ENCODE measurements around the gene PWP1. TPM values are rescaled to one million over a fixed set of nuclear protein-coding genes. Genes with fewer than 3 reads are reported as not detected.

Gene PWP1
- polyA plus RNA-seq, 1 donor (not counting 4 experiments of a cell fraction or from before 2014, with no cell fraction given), result 137 TPM

- no peak for FAIRE-seq
- Histone ChIP-seq H3K36me3 (ENCODE audit: control insufficient read depth in 2 of 2, extremely low read depth in 1 of 2, insufficient read depth in 2 of 2, low read length in 2 of 2) (no peaks in the 10 kb centered on the region), H3K27me3 (ENCODE audit: control insufficient read depth, extremely low read depth, insufficient read depth, low read length) (no peaks in the 10 kb centered on the region), H3K4me1 (ENCODE audit: control insufficient read depth, extremely low read depth, insufficient read depth, low read length) (no peaks in the 10 kb centered on the region), H3K4me3 (ENCODE audit: control insufficient read depth in 2 of 3, extremely low read depth in 1 of 3, insufficient read depth in 2 of 3, low read depth in 1 of 3, low read length in 3 of 3) (no peak overlapping the region), H3K27ac (ENCODE audit: control insufficient read depth, insufficient read depth, low read length) (no peak overlapping the region), H3K9ac (ENCODE audit: control insufficient read depth, extremely low read depth, insufficient read depth, low read length) (no peak overlapping the region), H4K20me1 (ENCODE audit: control insufficient read depth, extremely low read depth, insufficient read depth, low read length) (no peaks in the 10 kb centered on the region), H2AFZ (ENCODE audit: control insufficient read depth, low read length) (no peak overlapping the region), H3K79me2 (ENCODE audit: control insufficient read depth, insufficient read depth, low read length) (no peaks in the 10 kb centered on the region), H3K9me1 (ENCODE audit: control insufficient read depth, extremely low read depth, insufficient read depth, low read length) (no peaks in the 10 kb centered on the region), H3K4me2 (ENCODE audit: control insufficient read depth, extremely low read depth, insufficient read depth, low read depth, low read length) (no peak overlapping the region), H3K9me3 (ENCODE audit: control insufficient read depth, low read depth, low read length) (no peaks in the 10 kb centered on the region)
- no peak for DNase-seq (ENCODE audit: low read depth, low spot score)
- no peak for TF ChIP-seq EZH2 (IDR thresholded peaks at IDR 0.05; ENCODE audit: low read length)
- no peak for TF ChIP-seq CTCF (optimal IDR thresholded peaks at IDR 0.05 in 1 of 3, IDR thresholded peaks at IDR 0.05 in 1 of 3, conservative IDR thresholded peaks at IDR 0.05 in 1 of 3; ENCODE audit: extremely low read depth in 1 of 3, insufficient read depth in 2 of 3, low read length in 3 of 3)
- dilution Hi-C loops (cut with MboI; ENCODE audit: extremely low pct_ligation_motif_present, low sequenced_read_pairs), result no loop called here
These were observed 43.4 kb upstream of the PWP1 start for GRCh38 chr12:107642240-107642639.

- Histone ChIP-seq H3K27ac (ENCODE audit: control insufficient read depth, insufficient read depth, low read length) (no peak overlapping the region), H3K4me3 (ENCODE audit: control insufficient read depth in 2 of 3, extremely low read depth in 1 of 3, insufficient read depth in 2 of 3, low read depth in 1 of 3, low read length in 3 of 3) (no peak overlapping the region), H3K36me3 (ENCODE audit: control insufficient read depth in 2 of 2, extremely low read depth in 1 of 2, insufficient read depth in 2 of 2, low read length in 2 of 2) (no peaks in the 10 kb centered on the region), H3K79me2 (ENCODE audit: control insufficient read depth, insufficient read depth, low read length) (no peaks in the 10 kb centered on the region), H3K9ac (ENCODE audit: control insufficient read depth, extremely low read depth, insufficient read depth, low read length) (no peak overlapping the region), H3K9me1 (ENCODE audit: control insufficient read depth, extremely low read depth, insufficient read depth, low read length) (no peaks in the 10 kb centered on the region), H3K4me2 (ENCODE audit: control insufficient read depth, extremely low read depth, insufficient read depth, low read depth, low read length) (no peak overlapping the region), H3K27me3 (ENCODE audit: control insufficient read depth, extremely low read depth, insufficient read depth, low read length) (no peaks in the 10 kb centered on the region), H3K4me1 (ENCODE audit: control insufficient read depth, extremely low read depth, insufficient read depth, low read length) (no peaks in the 10 kb centered on the region), H3K9me3 (ENCODE audit: control insufficient read depth, low read depth, low read length) (no peaks in the 10 kb centered on the region), H2AFZ (ENCODE audit: control insufficient read depth, low read length) (no peak overlapping the region), H4K20me1 (ENCODE audit: control insufficient read depth, extremely low read depth, insufficient read depth, low read length) (no peaks in the 10 kb centered on the region)
- dilution Hi-C loops (cut with MboI; ENCODE audit: extremely low pct_ligation_motif_present, low sequenced_read_pairs), result no loop called here
- FAIRE-seq (no peak), DNase-seq (ENCODE audit: low read depth, low spot score) (no peak)
- TF ChIP-seq CTCF (optimal IDR thresholded peaks at IDR 0.05 in 1 of 3, IDR thresholded peaks at IDR 0.05 in 1 of 3, conservative IDR thresholded peaks at IDR 0.05 in 1 of 3; ENCODE audit: extremely low read depth in 1 of 3, insufficient read depth in 2 of 3, low read length in 3 of 3), result no peak
- no peak for TF ChIP-seq EZH2 (IDR thresholded peaks at IDR 0.05; ENCODE audit: low read length)
These were observed 39.8 kb upstream of the PWP1 start for GRCh38 chr12:107645630-107646333.

Measured in keratinocyte (primary cell).